HG03039 (cell line): ENCODE measurements around the gene BRSK2.
"Not testable (repeated sequence)": the region's sequence is repeated elsewhere in the genome, so short reads cannot be mapped to it uniquely, and the experiment has no call there.

ENCODE experiments used
- ATAC-seq: cut with Tn5 transposase; IDR thresholded peaks from one replicate; pipeline ENCODE4 v1.9.1; 2021; ENCODE audit warnings: mild to moderate bottlenecking, moderate library complexity; ENCODE audit not compliant: unreplicated experiment

Gene BRSK2

GRCh38 chr11:1407668-1408067 is 17.9 kb downstream of the BRSK2 start:
- ATAC-seq = no peak

- no peak for ATAC-seq
Observed at GRCh38 chr11:1408346-1408745, 18.6 kb downstream of the BRSK2 start.

- ATAC-seq = no peak
Observed at GRCh38 chr11:1409108-1409851, 19.5 kb downstream of the BRSK2 start.

- ATAC-seq = not testable (repeated sequence)
Observed at GRCh38 chr11:1409852-1410125, 20.1 kb downstream of the BRSK2 start.

GRCh38 chr11:1410366-1411291 is 20.9 kb downstream of the BRSK2 start:
- ATAC-seq = no peak

- no peak for ATAC-seq
Observed at GRCh38 chr11:1411301-1411700, 21.6 kb downstream of the BRSK2 start.

- ATAC-seq = not testable (repeated sequence)
Observed at GRCh38 chr11:1411739-1412138, 22.0 kb downstream of the BRSK2 start.

- no peak for ATAC-seq
Observed at GRCh38 chr11:1412377-1413095, 22.8 kb downstream of the BRSK2 start.

GRCh38 chr11:1414650-1415049 is 24.9 kb downstream of the BRSK2 start:
- ATAC-seq = no peak

GRCh38 chr11:1415631-1416030 is 25.9 kb downstream of the BRSK2 start:
- no peak for ATAC-seq

- not testable (repeated sequence) for ATAC-seq
Observed at GRCh38 chr11:1418192-1418795, 28.6 kb downstream of the BRSK2 start.

- ATAC-seq = no peak
Observed at GRCh38 chr11:1419811-1420210, 30.1 kb downstream of the BRSK2 start.

- no peak for ATAC-seq
Observed at GRCh38 chr11:1421291-1421690, 31.6 kb downstream of the BRSK2 start.

GRCh38 chr11:1422481-1422880 is 32.7 kb downstream of the BRSK2 start:
- ATAC-seq = no peak

- ATAC-seq = no peak
Observed at GRCh38 chr11:1422981-1423380, 33.2 kb downstream of the BRSK2 start.

- ATAC-seq = not testable (repeated sequence)
Observed at GRCh38 chr11:1423406-1423805, 33.7 kb downstream of the BRSK2 start.

GRCh38 chr11:1425006-1425405 is 35.3 kb downstream of the BRSK2 start:
- ATAC-seq = no peak

GRCh38 chr11:1425439-1425838 is 35.7 kb downstream of the BRSK2 start:
- ATAC-seq = no peak

GRCh38 chr11:1428762-1429316 is 39.1 kb downstream of the BRSK2 start:
- ATAC-seq = no peak

GRCh38 chr11:1433568-1433967 is 43.8 kb downstream of the BRSK2 start:
- ATAC-seq = no peak
